Esophagus squamous epithelium (tissue), 5 donors: ENCODE data around the gene CCDC90B. TPM values are rescaled to one million over a fixed set of nuclear protein-coding genes. Genes with fewer than 3 reads are reported as not detected.

Experiments used
- DNase-seq: peaks from one replicate; lab custom pipeline; 2025; lab: John Stamatoyannopoulos, UW
- H3K27ac ChIP-seq, 4 donors: fragments of 200-600 bp; sonication (generic); one replicate each; pipeline ENCODE4 v1.5.1; 2016 to 2019; ENCODE audit warnings: mild to moderate bottlenecking in 1 of 4
- H3K27me3 ChIP-seq, 4 donors: fragments of 200-600 bp; sonication (generic); 1 replicate in 3 of 4; 2 replicates in 1 of 4; pipeline versions ENCODE4 v1.5.1 to v1.6.0; 2017 to 2021; ENCODE audit warnings: antibody characterized with exemption in 1 of 4
- H3K36me3 ChIP-seq, 3 donors: fragments of 200-600 bp; sonication (generic); one replicate each; pipeline ENCODE4 v1.5.1; 2016 to 2019
- H3K4me1 ChIP-seq, 3 donors: fragments of 200-600 bp; sonication (generic); one replicate each; pipeline ENCODE4 v1.5.1; 2017 to 2019
- H3K4me3 ChIP-seq, 4 donors: fragments of 200-600 bp; sonication (generic); 1 replicate in 3 of 4; 2 replicates in 1 of 4; pipeline ENCODE4 v1.5.1; 2016 to 2019; ENCODE audit warnings: mild to moderate bottlenecking in 2 of 4, moderate library complexity in 1 of 4
- H3K9me3 ChIP-seq, 3 donors: fragments of 200-600 bp; sonication (generic); one replicate each; pipeline ENCODE4 v1.5.1; 2016 to 2019
- CTCF ChIP-seq, 6 experiments: fragments of 450-650 bp in 4 of 6; fragments of 200-600 bp in 2 of 6; sonication (generic) in 2 of 6; IDR thresholded peaks; one replicate each; pipeline ENCODE4 v1.5.1; 2016 to 2019; ENCODE audit warnings: antibody characterized with exemption in 6 of 6, mild to moderate bottlenecking in 4 of 6, moderate library complexity in 4 of 6
- POLR2A ChIP-seq, 4 donors: fragments of 450-650 bp; IDR thresholded peaks; one replicate each; pipeline ENCODE4 v1.6.1; 2017; ENCODE audit warnings: antibody characterized with exemption in 4 of 4, mild to moderate bottlenecking in 4 of 4, moderate library complexity in 3 of 4
- WGBS, 2 donors: methylation state at CpG; one replicate each; pipeline ENCODE4 v1.1.5; 2018; 5-methylcytosine and 5-hydroxymethylcytosine counted together
- intact Hi-C: fragments of 100-400 bp; cut with DNase I; formaldehyde crosslinking; loops from one replicate; pipeline ENCODE4 v1.15.0; 2022
- total RNA-seq, 4 donors: library from RNA; depleted of rRNA; stranded (reverse); fragments of >200 nt; gene quantifications; one replicate each; pipeline ENCODE4 v1.1.0, GENCODE V29; 2016
- donor health status: DM: yes; HTN: yes; CAD: no.

Gene CCDC90B
- total RNA-seq, 4 donors from 2014 or later: 17.8 to 35.0 (median 27.6) TPM

GRCh38 chr11:83265331-83265730 is 20.8 kb downstream of the CCDC90B start:
- whole genome bisulfite sequencing, 2 donors: 82 to 100% methylated on average over 1 of the region's 1 CpG
- Histone ChIP-seq H3K27ac (no peak overlapping the region), H3K9me3 (no peaks in the 10 kb centered on the region), H3K4me3 (no peak overlapping the region), H3K27me3 (no peaks in the 10 kb centered on the region), H3K36me3 (peaks cover 0 to 91% (median 3%) of the 10 kb centered on the region in 3 donors), H3K4me1 (no peaks in the 10 kb centered on the region)
- no peak for DNase-seq
- TF ChIP-seq POLR2A (IDR thresholded peaks at IDR 0.05) (no peak), CTCF (IDR thresholded peaks at IDR 0.05) (no peak)
- intact Hi-C loops: no loop called here

- intact Hi-C loops: no loop called here
- H3K9me3 ChIP-seq: no peaks in the 10 kb centered on the region
- WGBS, 2 donors: 100% methylated on average over 1 of the region's 1 CpG; no CpG with 5 or more reads in 1 of the 2 donors
- no peak overlapping the region for H3K27ac ChIP-seq
- no peaks in the 10 kb centered on the region for H3K27me3 ChIP-seq
- H3K4me1 ChIP-seq: peaks cover 3 to 29% (median 5%) of the 10 kb centered on the region in 3 donors
- no peak overlapping the region for H3K4me3 ChIP-seq
- DNase-seq: no peak
- peaks cover 0 to 67% (median 3%) of the 10 kb centered on the region in 3 donors for H3K36me3 ChIP-seq
- TF ChIP-seq POLR2A (IDR thresholded peaks at IDR 0.05) (no peak), CTCF (IDR thresholded peaks at IDR 0.05) (no peak)
Observed at GRCh38 chr11:83259559-83259958, 26.6 kb downstream of the CCDC90B start.

- Histone ChIP-seq H3K27ac (peak overlapping the region in 2 of 4 donors; percentile 60 to 63), H3K36me3 (peaks cover 0 to 49% (median 3%) of the 10 kb centered on the region in 3 donors), H3K4me3 (no peak overlapping the region), H3K27me3 (no peaks in the 10 kb centered on the region), H3K4me1 (peaks cover 3 to 29% (median 5%) of the 10 kb centered on the region in 3 donors), H3K9me3 (no peaks in the 10 kb centered on the region)
- no peak for TF ChIP-seq CTCF (IDR thresholded peaks at IDR 0.05)
- no peak for TF ChIP-seq POLR2A (IDR thresholded peaks at IDR 0.05)
- no peak for DNase-seq
- WGBS, 2 donors: 97 to 100% methylated on average over 3 of the region's 3 CpGs
- intact Hi-C loops: no loop called here
Observed at GRCh38 chr11:83257761-83258168, 28.4 kb downstream of the CCDC90B start.

- Histone ChIP-seq H3K27ac (peak overlapping the region in 2 of 4 donors; percentile 60 to 63), H3K4me3 (no peak overlapping the region), H3K27me3 (no peaks in the 10 kb centered on the region), H3K4me1 (peaks cover 3 to 29% (median 5%) of the 10 kb centered on the region in 3 donors), H3K36me3 (peaks cover 0 to 40% (median 3%) of the 10 kb centered on the region in 3 donors), H3K9me3 (no peaks in the 10 kb centered on the region)
- WGBS, 2 donors: 62 to 65% methylated on average over 3 of the region's 3 CpGs
- TF ChIP-seq POLR2A (IDR thresholded peaks at IDR 0.05): no peak
- TF ChIP-seq CTCF (IDR thresholded peaks at IDR 0.05): no peak
- DNase-seq: no peak
- intact Hi-C loops: no loop called here
Observed at GRCh38 chr11:83256602-83257340, 29.4 kb downstream of the CCDC90B start.

- 95 to 100% methylated on average over 3 of the region's 3 CpGs for WGBS, 2 donors
Observed at GRCh38 chr11:83255366-83255765, 30.8 kb downstream of the CCDC90B start.

More at GRCh38 chr11:83255366-83255765, 30.8 kb downstream of the CCDC90B start:
- Histone ChIP-seq H3K4me1 (peaks cover 3 to 30% (median 5%) of the 10 kb centered on the region in 3 donors), H3K27me3 (no peaks in the 10 kb centered on the region), H3K36me3 (peaks cover 0 to 26% (median 0%) of the 10 kb centered on the region in 3 donors), H3K4me3 (no peak overlapping the region), H3K9me3 (no peaks in the 10 kb centered on the region), H3K27ac (no peak overlapping the region)
- TF ChIP-seq POLR2A (IDR thresholded peaks at IDR 0.05) (no peak), CTCF (IDR thresholded peaks at IDR 0.05) (no peak)
- DNase-seq: no peak
- intact Hi-C loops: no loop called here
